ENCODE results near the gene PSMG1. TPM values are rescaled to one million over a fixed set of nuclear protein-coding genes. Genes with fewer than 3 reads are reported as not detected.

Gene PSMG1
- total and polyA plus RNA-seq, 10 of the 15 experiments (the other 5 are each of a cell fraction or from before 2014, with no cell fraction given), result 21.3 to 248 (median 121) TPM

DNA sequence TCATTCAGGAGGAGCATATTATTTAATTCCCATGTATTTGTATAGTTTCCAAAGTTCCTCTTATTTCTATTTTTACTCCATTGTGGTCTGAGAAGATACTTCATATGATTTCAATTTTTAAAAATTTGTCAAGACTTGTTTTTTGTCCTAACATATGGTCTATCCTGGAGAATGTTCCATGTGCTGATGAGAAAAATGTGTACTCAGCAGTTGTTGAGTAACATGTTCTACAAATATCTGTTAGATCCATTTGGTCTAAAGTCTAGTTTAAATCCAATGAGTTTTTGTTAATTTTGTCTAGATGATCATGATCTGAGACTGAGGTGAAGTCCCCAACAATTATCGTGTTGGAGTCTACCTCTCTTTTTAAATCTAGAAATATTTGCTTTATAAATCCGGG, 14.5 kb downstream of the PSMG1 start:
- no peak overlapping the region for H3K4me2 ChIP-seq (ENCODE audit: control insufficient read depth, insufficient read depth)
- H3K79me2 ChIP-seq (ENCODE audit: control insufficient read depth, insufficient read depth, low read length), result no peaks in the 10 kb centered on the region
- no peak for FAIRE-seq
- WGBS (ENCODE audit: insufficient coverage, insufficient replicate concordance, low lambda C conversion rate, missing lambda C conversion rate), result 96% methylated on average over 2 of the region's 2 CpGs
- ATAC-seq, result no peak
- DNase-seq (ENCODE audit: low read depth, low spot score), result no peak
- BruUV-seq (replicated peaks), result no TSS peak
- H3K9ac ChIP-seq (ENCODE audit: control insufficient read depth, insufficient read depth, low read length), result no peak overlapping the region
- POLR2A ChIA-PET, result no interaction called here
- no peaks in the 10 kb centered on the region for H3K4me1 ChIP-seq (ENCODE audit: control insufficient read depth, insufficient read depth, low read length)
- H2AFZ ChIP-seq (ENCODE audit: control insufficient read depth, low read depth, low read length), result no peak overlapping the region
- no peak overlapping the region for H3K4me3 ChIP-seq
- H4K20me1 ChIP-seq (ENCODE audit: control insufficient read depth, insufficient read depth), result no peaks in the 10 kb centered on the region
- peaks cover 3 to 19% of the 10 kb centered on the region in 2 experiments for H3K36me3 ChIP-seq (ENCODE audit: control insufficient read depth in 2 of 2, insufficient read depth in 2 of 2, low read length in 1 of 2)
- H3K27ac ChIP-seq (ENCODE audit: control insufficient read depth, insufficient read depth), result no peak overlapping the region
- in situ Hi-C loops (cut with MboI), result no loop called here
- no peaks in the 10 kb centered on the region for H3K27me3 ChIP-seq (replicated peaks in 1 of 2; ENCODE audit: control insufficient read depth in 2 of 2, insufficient read depth in 2 of 2, low read length in 1 of 2)
- SMC1A ChIA-PET (ENCODE audit: uncharacterized antibody, unreplicated experiment), result no interaction called here
- no peak for TF ChIP-seq TAF1 (IDR thresholded peaks at IDR 0.05; ENCODE audit: borderline replicate concordance, low read depth, low read length)
- TF ChIP-seq MEF2A (IDR thresholded peaks at IDR 0.05; ENCODE audit: insufficient read depth, low read depth, low read length), result no peak
- no peak for TF ChIP-seq NFXL1 (IDR thresholded peaks at IDR 0.05; ENCODE audit: borderline replicate concordance)
- TF ChIP-seq, protein P1, sequence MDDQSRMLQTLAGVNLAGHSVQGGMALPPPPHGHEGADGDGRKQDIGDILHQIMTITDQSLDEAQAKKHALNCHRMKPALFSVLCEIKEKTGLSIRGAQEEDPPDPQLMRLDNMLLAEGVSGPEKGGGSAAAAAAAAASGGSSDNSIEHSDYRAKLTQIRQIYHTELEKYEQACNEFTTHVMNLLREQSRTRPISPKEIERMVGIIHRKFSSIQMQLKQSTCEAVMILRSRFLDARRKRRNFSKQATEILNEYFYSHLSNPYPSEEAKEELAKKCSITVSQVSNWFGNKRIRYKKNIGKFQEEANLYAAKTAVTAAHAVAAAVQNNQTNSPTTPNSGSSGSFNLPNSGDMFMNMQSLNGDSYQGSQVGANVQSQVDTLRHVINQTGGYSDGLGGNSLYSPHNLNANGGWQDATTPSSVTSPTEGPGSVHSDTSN (IDR thresholded peaks at IDR 0.05; ENCODE audit: insufficient replicate concordance, low read depth, low read length), result no peak
- no peak for TF ChIP-seq BMI1 (IDR thresholded peaks at IDR 0.05; ENCODE audit: borderline replicate concordance)
- TF ChIP-seq SUPT20H (IDR thresholded peaks at IDR 0.05; ENCODE audit: borderline replicate concordance, control insufficient read depth, low read depth, low read length), result no peak
- CTCF ChIA-PET, result interaction anchor here (2.3 kb wide), 1 partner anchor 8 kb away, joined by 9 read pairs; no protein-coding TSS in a partner anchor
- intact Hi-C loops (cut with micrococcal nuclease; ENCODE audit: unreplicated experiment), result no loop called here
- peaks cover 1% of the 10 kb centered on the region; the same call in 1 of the 3 replicates for H3K9me3 ChIP-seq (replicated peaks; ENCODE audit: control insufficient read depth, insufficient read depth, low read length)
- RAD21 ChIA-PET (ENCODE audit: unreplicated experiment), result no interaction called here

DNA sequence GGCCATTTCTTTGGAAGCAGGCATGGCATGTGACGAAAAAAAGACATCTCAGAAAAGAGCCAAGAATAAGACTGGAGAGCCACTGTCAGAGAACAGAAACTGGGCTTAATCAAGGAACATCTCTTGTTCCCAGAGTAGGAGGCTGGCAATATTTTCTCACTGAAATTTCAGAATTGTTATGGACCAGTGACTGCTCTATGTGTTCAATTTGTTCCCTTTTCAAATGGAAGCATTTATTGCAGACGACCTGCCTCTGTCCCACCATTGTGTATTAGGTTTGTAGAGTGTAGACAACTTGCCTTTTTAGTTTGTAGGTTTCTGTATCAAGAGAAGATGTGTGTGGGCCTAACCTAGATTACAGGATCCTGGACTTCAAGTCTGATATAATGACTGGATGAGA, 18.7 kb downstream of the PSMG1 start:
- no TSS peak for BruUV-seq (replicated peaks)
- TF ChIP-seq EGR1 (IDR thresholded peaks at IDR 0.05; ENCODE audit: borderline replicate concordance in 1 of 2, low read depth in 2 of 2, low read length in 2 of 2) (no peak), RAD21 (IDR thresholded peaks at IDR 0.05; ENCODE audit: insufficient read depth, low read depth, low read length) (no peak), NFYA (IDR thresholded peaks at IDR 0.05; ENCODE audit: borderline replicate concordance, low read depth, low read length) (no peak), NR2C2 (IDR thresholded peaks at IDR 0.05; ENCODE audit: borderline replicate concordance, control insufficient read depth, insufficient read length, low read depth) (no peak), CHD2 (IDR thresholded peaks at IDR 0.05; ENCODE audit: borderline replicate concordance, low read depth, low read length) (no peak), PML (IDR thresholded peaks at IDR 0.05; ENCODE audit: low read length) (no peak), NFYB (IDR thresholded peaks at IDR 0.05; ENCODE audit: insufficient read depth, low read depth, low read length) (no peak), CBFB (IDR thresholded peaks at IDR 0.05; ENCODE audit: low read depth) (no peak), RBBP5 (conservative IDR thresholded peaks at IDR 0.05) (no peak), NFXL1 (IDR thresholded peaks at IDR 0.05; ENCODE audit: borderline replicate concordance) (no peak)
- TF ChIP-seq, protein P2, sequence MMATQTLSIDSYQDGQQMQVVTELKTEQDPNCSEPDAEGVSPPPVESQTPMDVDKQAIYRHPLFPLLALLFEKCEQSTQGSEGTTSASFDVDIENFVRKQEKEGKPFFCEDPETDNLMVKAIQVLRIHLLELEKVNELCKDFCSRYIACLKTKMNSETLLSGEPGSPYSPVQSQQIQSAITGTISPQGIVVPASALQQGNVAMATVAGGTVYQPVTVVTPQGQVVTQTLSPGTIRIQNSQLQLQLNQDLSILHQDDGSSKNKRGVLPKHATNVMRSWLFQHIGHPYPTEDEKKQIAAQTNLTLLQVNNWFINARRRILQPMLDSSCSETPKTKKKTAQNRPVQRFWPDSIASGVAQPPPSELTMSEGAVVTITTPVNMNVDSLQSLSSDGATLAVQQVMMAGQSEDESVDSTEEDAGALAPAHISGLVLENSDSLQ (IDR thresholded peaks at IDR 0.05), result no peak
- POLR2A ChIA-PET, result no interaction called here
- H2AFZ ChIP-seq (ENCODE audit: control insufficient read depth, low read depth, low read length), result no peak overlapping the region
- H4K20me1 ChIP-seq (ENCODE audit: control insufficient read depth, insufficient read depth), result no peaks in the 10 kb centered on the region
- ATAC-seq, result no peak
- RAD21 ChIA-PET (ENCODE audit: unreplicated experiment), result no interaction called here
- H3K4me2 ChIP-seq (ENCODE audit: control insufficient read depth, insufficient read depth), result no peak overlapping the region
- no peaks in the 10 kb centered on the region for H3K4me1 ChIP-seq (ENCODE audit: control insufficient read depth, insufficient read depth, low read length)
- no peaks in the 10 kb centered on the region for H3K79me2 ChIP-seq (ENCODE audit: control insufficient read depth, insufficient read depth, low read length)
- H3K27me3 ChIP-seq (replicated peaks in 1 of 2; ENCODE audit: control insufficient read depth in 2 of 2, insufficient read depth in 2 of 2, low read length in 1 of 2), result no peaks in the 10 kb centered on the region
- H3K36me3 ChIP-seq (ENCODE audit: control insufficient read depth in 2 of 2, insufficient read depth in 2 of 2, low read length in 1 of 2), result peaks cover 0 to 5% of the 10 kb centered on the region in 2 experiments; a peak in 2 of 4 replicates
- CTCF ChIA-PET, result no interaction called here
- SMC1A ChIA-PET (ENCODE audit: uncharacterized antibody, unreplicated experiment), result no interaction called here
- in situ Hi-C loops (cut with MboI), result no loop called here
- H3K9me3 ChIP-seq (replicated peaks; ENCODE audit: control insufficient read depth, insufficient read depth, low read length), result peaks cover 1% of the 10 kb centered on the region; the same call in 1 of the 3 replicates
- intact Hi-C loops (cut with micrococcal nuclease; ENCODE audit: unreplicated experiment), result no loop called here
- no peak for FAIRE-seq
- H3K27ac ChIP-seq (ENCODE audit: control insufficient read depth, insufficient read depth), result no peak overlapping the region
- WGBS (ENCODE audit: insufficient coverage, insufficient replicate concordance, low lambda C conversion rate, missing lambda C conversion rate), result 25% methylated on average over 2 of the region's 2 CpGs
- no peak overlapping the region for H3K9ac ChIP-seq (ENCODE audit: control insufficient read depth, insufficient read depth, low read length)
- H3K4me3 ChIP-seq, result no peak overlapping the region
- DNase-seq (ENCODE audit: low read depth, low spot score), result no peak

Measured in GM12878 (cell line).